NCI-H146 treated with DMSO at 0.1 percent for 48 hours (cell line): Measurements from ENCODE around the gene SRI.
"Not testable (repeated sequence)": the region's sequence is repeated elsewhere in the genome, so short reads cannot be mapped to it uniquely, and the experiment has no call there.

Source experiments
- DNase-seq: peaks from one replicate; lab custom pipeline; 2025; ENCODE audit not compliant: unreplicated experiment; lab: John Stamatoyannopoulos, UW

The SRI gene, protein sequence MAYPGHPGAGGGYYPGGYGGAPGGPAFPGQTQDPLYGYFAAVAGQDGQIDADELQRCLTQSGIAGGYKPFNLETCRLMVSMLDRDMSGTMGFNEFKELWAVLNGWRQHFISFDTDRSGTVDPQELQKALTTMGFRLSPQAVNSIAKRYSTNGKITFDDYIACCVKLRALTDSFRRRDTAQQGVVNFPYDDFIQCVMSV

DNA sequence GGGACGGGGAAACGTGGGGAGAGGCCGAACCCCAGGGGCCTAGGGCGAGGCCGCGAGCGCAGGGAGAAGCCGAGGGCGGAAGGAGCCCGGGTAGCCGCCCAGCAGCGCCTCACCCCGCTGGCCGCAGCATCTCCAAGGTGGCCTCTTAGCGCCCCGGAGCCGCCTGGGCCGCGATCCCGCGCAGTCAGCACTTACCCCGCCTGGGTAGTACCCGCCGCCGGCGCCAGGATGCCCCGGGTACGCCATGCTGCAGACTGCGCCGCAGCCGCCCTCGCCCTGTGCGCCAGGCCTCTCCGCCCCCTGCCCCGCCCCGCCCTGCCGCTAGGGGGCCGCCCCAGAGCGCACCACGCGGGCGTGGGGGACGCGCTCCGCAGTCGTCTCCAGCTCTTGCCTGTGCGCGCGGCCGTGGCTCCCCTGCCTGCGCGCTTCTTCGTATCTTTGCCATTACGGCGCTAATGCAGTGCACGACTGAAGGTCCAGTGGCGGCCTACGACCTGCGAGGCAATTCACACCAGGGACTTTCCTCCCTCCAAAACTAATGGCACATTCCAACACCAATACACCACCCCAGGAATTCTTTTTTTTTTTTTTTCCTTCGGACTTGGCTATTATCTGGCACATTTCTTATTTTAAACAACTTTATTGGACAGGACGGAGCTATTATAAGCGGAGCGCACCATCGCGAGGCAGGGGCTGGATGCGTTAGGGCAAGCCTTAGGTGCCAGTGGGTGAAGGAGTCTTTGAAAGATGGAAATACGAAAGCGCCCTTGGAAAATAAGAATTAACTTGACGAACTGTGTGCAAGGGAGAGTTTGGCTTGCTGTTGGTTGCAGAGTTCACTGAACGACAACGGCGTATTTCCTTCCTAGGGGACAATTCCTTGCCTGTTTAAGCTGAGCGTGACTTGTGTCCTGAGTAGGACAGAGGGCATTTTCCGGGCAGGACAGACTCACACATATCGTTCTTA is at the start of gene SRI:
Gene SRI, minus strand, starts transcription at position 258 of the 967 bp plus-strand sequence. Its CDS starts 12 bp downstream, at position 246.
- DNase-seq: peak; percentile 64

DNA sequence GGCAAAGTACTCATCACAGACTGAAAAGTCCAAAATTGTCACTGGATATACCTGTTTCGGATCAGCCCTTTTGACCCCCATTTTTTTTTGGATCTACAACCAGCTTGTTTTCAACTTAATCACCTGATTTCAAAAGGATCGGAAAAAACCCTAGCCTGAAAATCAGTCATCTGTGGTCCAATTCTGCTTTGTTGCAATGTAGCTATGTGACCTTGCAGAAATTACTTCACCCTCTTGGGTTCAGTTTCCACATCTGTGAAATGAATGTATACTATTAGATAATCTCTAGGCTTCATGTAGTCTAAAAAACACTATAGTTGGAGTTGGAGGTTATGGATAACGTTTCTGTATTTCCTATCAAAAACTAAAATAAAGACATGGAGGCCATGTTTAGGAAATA is 49.7 kb upstream of the SRI start:
- DNase-seq: no peak

DNA sequence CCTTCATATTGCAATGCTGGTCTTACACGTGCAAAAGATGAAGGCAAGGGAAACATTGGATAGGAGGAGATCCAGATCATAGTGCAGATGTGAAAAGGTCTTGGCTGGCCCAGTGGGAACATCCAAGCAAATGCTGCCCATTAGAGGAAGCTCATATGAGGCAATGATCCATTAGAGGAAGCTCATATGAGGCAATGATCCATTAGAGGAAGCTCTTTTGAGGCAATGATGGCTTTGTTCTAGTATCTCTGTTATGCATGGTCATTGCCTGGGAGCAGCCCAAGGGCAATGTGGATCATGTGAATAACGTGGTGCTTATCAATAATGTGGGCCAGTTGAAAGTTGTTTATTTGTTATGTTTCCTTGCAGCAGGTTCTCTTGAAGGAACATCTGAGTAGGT is 49.0 kb upstream of the SRI start:
- DNase-seq: no peak

DNA sequence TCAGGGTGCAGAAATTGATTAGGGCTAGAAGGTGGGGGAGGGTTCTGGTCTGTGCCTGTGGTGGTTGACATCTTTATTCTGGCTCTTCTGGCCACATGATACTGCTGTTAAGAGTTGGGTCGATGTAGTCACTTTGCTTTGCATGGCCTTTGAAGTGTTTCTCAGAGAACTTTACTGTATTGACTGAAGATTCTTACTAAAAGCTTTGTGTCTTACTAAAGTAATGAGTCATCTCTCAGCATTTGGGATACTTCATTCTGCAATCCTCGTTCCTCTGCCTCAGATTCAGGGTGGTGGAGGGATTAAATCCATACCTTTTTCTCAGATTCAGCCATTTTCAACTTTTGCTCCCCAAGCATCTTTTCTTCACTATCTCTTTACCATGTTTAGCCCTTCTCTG is 48.2 kb upstream of the SRI start:
- no peak for DNase-seq

DNA sequence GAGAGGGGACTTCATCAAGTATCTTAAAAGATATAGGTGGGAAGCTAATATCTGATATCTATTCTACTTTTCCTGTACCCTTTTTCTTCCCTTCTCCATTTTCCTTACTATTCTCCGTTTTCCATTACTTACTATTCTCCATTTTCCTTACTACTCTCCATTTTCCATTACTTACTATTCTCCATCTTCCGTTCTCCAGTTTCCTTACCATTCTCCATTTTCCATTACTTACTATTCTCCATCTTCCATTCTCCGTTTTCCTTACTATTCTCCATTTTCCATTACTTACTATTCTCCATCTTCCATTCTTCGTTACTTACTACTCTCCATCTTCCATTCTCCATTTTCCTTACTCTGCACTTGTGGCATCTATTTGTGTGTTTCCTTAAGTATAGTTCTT is 47.6 kb upstream of the SRI start:
- DNase-seq: no peak

DNA sequence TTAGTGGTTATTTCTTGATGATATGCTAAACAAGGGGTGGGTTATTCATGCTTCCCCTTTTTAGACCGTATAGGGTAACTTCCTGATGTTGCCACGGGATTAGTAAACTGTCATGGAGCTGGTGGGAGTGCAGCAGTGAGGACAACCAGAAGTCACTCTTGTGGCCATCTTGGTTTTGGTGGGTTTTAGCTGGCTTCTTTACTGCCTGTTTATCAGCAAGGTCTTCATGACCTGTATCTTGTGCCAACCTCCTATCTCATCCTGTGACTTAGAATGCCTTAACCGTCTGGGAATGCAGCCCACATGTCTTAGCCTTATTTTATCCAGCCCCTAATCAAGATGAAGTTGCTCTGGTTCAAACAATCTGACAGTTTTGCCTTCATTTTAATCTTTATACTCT is 45.1 kb upstream of the SRI start:
- not testable (repeated sequence) for DNase-seq

DNA sequence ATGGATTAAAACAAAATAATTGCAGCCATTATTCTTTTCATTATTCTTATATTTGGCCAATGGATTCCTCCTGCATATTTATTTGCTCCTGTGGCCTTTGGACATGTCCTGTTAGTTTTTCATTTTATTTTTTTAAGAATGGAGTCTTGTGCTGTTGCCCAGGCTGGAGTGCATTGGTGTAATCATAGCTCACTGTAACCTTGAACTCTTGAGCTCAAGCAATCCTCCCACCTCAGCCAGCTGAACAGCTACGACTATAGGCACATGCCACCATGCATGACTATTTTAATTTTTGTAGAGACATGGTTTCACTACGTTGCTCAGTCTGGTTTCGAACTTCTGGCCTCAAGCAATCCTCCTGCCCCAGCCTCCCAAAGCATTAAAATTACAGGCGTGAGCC is 42.7 kb upstream of the SRI start:
- DNase-seq: no peak

DNA sequence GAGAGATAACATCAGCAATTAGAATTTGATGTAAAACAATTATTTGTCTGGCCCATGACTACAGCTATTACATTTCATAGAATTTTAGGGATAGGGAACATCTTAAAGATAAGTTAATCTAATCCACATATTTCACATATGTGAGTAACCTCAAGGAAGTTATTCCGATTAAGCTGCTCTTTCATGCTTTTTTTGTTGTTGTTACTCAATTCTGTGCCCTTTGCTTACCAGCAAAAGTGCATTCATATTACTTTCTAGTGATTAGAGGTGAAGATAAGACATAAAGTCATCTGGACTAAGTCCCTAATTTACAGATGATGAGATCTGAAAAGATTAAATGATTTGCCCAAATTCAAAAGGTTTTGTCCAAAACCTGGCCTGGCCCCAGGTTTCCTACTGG is 40.9 kb upstream of the SRI start:
- no peak for DNase-seq

DNA sequence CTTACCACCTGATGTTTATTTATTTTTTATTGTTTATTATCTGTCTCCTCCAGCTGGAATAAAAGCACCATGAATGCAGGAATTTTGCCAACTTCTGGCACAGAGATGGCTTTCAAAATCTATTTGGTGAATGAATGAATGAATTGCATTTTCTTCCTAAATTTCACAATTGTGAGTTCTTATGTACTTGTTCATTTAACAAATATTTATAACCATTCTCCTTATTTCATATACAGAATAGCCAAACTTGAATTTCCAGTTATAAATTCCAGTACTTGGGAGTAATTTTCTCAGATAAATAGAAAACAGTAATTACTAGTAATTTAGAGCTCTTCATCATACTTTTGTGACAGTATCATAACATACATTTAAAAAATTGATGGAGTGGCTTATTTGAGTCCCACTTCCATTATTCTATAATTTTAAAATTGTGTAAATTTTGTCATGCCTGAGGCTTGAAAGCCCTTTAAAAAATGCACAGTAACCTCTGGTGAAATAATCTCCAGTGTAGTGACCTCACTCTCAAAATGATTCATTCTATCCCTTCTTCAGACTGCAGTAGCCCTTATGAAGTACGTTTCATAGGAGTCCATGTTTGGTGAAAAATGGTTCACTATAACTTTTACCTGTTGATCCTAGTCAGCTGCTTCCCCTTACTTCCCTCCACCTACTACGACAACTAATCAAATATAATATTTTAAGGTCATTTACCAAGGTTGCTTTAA is 40.0 kb upstream of the SRI start:
- no peak for DNase-seq

DNA sequence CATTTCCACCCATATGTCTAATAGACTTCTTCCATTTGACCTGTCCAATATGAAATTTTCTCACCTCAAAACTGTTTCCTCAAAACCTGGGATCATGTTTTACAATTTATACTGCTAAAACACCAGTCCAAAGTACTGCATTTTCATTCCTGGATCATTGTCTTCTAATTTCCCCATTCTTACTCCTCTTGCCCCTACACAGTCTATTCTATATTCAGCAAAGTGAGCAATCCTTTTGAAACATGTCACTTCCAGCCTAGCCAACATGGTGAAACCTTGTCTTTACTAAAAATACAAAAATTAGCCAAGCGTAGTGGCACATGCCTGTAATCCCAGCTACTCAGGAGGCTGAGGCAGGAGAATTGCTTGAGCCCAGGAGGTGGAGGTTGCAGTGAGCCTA is 38.5 kb upstream of the SRI start:
- DNase-seq: not testable (repeated sequence)

DNA sequence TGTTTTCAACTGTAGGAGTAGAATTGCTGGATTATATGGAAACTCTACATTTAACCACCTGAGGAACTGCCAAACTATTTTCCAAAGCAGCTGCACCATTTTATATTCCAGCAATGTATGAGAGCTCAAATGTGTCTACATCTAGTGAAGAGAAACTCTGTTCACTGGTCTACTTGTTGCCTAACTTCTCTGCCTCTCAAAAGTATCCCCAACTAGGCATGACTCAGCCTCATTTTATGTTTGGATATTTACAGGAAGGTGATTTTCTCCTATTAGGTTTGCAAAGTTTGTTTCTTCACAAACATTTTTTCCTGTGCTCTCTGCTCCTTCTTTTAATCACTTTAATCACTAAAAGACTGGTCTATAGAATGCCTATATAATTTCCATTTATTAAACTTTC is 37.1 kb upstream of the SRI start:
- DNase-seq: no peak

DNA sequence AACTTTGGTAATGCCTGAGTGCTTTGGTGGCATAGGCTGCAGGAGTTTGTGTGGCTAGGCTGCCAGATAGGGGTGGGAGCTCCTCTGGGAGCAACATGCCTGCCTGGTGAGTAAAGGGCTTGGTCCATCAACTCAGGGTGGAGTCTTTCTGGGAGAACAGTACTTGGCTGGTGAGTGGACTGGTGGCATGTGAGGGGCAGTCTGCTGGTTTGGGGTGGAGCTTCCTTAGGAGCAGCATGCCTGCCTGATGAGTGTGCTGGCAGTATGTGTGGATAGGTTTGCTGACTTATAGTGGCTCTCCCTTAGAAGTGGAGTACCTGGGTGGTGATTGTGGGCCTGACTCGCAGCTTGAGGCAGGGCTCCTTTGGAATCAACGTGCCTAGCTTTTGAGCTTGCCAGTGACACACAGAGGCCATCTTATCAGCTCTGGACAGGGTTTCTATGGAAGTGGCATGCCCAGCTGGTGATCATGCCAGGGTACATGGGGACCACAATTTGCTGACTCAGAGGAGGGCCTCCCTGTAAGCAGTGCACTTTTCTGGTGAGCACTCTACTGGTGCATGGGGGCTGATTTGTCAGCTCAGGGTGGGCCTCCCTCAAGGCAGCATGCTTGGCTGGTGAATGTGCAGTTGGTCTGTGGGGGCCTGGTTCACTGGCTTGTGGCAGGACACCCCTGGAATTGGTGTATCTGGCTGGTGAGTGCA is 35.0 kb upstream of the SRI start:
- DNase-seq: no peak

DNA sequence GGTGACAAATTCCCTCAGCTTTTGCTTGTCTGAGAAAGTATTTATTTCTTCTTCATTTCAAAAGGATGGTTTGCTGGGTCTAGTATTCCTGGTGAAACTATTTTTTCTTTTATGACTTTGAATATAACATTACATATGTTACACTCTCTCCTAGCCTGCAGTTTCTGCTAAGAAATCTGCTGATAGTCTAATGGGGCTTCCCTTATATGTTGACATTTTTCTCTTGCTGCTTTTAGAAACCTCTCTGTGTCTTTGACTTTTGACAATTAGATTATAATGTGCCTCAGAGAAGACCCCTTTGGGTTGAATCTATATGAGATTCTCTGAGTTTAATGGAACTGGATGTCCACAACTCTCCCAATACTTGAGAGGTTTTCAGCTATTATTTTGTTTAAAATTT is 33.8 kb upstream of the SRI start:
- DNase-seq: no peak

DNA sequence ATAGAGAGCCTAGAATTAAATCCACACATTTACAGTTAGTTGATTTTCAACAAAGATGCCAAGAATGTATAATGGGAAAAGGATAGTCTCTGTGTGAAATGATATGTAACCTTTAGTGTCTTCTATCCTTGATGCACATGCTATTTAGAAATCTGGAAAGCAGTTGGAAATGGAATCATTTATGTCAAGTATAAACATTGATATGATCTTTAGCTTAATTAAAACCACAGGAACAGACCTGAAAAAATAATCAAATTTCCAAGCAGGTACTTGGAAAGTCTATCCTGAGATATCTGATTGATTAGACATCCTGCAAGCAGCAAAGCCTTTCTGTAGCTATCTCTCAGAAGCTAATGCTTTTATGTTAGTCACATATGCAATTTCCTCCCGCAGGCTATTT is 24.4 kb upstream of the SRI start:
- no peak for DNase-seq

DNA sequence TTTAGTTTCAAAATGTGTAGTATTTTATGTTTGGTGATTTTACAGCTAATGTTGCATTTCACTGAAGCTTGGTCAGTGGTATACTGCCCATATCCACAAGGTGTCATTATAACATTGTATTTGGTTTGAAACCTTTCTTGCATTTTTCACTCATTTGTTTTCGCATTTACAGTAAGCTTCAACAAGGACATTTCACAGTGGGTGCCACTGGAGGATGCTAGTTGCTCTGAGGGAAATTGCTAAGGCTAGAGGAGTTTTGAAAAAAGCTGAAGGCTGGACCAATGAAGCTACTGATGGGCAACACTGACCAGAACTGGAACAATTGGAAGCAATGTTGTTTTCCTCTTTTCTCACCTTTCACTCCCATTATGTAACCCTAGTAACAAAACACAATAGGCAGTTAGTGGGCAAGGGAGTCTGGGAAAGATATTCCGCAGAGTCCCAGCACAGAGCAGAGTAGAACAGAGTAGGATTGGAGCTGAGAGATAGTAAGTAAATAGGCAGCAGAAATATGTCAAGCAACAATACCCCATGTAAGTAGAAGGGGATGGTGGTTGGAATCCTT is 23.6 kb upstream of the SRI start:
- DNase-seq: peak; percentile 54

DNA sequence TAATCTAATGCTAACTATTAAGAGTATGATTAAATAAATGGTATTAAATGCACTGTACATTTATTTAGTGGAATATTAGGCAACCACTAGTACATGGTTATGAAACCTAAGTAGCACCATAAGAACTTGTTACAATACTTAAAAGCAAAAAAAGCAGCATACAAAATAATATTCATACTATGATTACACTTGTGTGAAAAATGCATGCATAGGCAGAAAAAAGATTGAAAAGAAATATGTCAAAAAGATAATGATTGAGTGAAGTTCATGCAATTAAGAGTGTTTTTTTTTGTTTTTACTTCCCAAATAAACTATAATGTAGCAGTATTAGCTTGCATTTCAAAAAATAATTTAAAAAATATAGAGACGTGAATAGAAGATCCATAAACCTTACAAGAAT is 20.0 kb upstream of the SRI start:
- no peak for DNase-seq

DNA sequence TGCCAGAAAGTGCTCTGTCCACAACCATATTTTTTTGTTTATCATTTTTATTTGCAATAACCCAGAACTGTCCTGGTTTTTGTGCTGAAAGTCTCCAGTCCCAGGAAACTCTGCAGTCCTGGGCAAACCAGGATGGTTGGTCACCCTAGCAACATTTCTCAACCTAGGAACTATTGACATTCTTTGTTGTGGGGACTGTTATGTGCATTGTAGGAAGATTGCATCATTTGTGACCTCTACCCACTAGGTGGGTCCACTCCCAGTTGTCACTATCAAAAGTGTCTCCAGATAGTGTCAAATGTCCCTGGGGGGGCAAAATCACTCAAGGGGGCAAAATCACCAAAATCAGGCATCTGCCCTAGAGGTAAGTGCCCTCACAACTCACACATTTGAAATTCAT is 14.0 kb upstream of the SRI start:
- DNase-seq: no peak

DNA sequence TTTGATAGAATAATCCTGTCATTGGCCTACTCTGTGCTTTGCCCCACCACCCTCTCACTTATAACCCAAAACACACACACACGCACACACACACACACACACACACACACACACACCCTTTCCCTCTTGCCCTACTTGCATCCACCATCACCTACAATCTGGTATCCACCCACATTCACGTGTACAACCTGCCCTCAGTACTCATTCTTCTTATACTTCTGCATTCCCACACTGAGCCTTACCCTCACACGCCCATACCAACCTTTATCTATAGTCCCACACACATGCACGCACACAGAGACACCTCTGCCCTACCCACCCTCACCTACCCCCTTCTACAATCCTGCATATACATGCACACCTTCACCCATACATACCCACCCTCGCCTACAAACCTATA is 10.8 kb upstream of the SRI start:
- no peak for DNase-seq

DNA sequence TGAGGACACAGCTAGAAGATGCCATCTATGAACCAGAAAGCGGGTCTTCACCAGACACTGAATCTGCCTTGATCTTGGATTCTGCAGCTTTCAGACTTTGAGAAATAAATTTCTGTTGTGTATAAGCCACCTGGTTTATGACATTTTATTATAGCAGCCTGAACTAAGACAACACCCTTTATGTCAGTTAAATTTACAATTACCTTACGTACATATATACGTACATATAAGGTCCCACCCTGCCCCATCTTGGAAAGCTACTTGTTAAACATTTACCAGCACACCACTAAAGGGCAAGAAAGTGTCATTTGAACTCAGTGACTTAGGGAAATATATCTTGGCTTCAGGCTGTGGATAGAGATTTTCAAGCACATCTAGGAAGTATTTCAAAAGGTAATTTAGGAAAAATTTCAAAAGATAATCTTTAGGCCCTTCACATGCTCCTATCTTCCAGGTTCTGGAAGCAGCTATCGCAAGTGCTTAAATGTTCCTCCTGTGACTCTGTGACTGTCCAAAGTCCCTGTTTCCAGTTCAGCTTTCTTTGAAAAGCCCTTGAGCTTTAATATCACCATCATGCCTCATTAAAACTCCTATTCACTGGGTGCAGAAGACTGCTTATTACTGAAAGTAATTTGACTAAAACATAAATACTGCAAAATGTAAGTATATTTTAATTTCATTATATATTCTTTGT is 9.6 kb upstream of the SRI start:
- no peak for DNase-seq

DNA sequence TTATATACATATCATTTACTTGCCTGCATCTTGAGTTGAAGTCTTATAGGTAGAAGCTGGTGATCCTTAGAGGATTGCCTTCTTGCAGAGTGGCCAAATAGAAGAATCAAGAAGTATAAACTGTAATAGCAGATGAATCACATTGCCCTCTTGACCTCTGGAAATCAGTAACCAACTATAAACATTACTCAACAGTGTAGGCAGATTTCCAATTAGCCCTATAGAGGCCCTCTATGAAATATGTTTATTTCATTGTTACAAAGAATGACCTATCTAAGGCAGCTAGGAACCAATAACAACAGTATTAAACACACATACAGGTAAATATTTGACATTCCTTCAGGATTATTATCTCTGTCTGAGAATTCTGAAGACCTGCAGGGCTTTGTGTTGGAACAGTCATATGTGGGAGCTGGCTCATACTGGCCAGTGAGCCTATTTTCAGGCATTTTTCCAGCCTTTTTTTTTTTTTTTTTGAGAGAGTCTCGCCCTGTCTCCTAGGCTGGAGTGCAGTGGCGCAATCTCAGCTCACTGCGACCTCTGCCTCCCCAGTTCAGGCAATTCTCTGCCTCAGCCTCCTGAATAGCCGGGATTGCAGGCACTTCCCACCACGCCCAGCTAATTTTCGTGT is 7.2 kb upstream of the SRI start:
- DNase-seq: no peak
